ENCODE measurements around the gene RNF144A.

DNA sequence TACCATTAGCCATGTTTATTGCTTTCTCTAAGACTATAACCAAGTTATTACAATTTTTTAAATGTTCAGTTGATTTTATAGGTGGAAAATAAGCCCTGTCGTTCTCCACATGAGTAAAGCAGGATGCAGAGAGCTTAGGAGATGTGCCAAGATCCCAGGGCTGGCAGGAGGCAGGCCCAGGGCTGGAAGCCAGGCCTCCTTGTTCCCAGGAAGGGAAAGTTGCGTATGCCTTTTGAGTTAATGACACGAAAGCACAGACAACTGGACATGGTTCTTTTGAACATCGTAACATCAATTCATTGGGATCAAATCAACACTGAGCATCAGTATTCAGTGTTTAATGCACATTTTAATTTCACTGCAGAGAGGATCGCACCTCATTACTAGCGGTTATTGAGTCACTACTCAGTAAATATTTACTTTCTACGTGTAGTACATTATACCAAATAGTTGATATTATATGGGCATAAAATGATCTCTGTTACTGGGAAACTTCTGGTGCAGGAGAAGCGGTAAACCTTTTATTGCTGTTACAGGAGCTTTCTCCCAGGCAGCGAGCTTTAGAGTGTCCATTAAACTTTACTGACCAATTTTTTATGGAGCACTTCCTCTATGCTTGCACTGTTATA lies 60.0 kb downstream of the RNF144A start:
- TF ChIP-seq POLR2AphosphoS5 (IDR thresholded peaks at IDR 0.05; ENCODE audit: low read depth, low read length) (no peak), SP1 (IDR thresholded peaks at IDR 0.05; ENCODE audit: low read depth) (no peak), EGR1 (IDR thresholded peaks at IDR 0.05; ENCODE audit: low read depth) (no peak)
- TF ChIP-seq, protein P1, sequence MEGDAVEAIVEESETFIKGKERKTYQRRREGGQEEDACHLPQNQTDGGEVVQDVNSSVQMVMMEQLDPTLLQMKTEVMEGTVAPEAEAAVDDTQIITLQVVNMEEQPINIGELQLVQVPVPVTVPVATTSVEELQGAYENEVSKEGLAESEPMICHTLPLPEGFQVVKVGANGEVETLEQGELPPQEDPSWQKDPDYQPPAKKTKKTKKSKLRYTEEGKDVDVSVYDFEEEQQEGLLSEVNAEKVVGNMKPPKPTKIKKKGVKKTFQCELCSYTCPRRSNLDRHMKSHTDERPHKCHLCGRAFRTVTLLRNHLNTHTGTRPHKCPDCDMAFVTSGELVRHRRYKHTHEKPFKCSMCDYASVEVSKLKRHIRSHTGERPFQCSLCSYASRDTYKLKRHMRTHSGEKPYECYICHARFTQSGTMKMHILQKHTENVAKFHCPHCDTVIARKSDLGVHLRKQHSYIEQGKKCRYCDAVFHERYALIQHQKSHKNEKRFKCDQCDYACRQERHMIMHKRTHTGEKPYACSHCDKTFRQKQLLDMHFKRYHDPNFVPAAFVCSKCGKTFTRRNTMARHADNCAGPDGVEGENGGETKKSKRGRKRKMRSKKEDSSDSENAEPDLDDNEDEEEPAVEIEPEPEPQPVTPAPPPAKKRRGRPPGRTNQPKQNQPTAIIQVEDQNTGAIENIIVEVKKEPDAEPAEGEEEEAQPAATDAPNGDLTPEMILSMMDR (IDR thresholded peaks at IDR 0.05 in 2 of 3, conservative IDR thresholded peaks at IDR 0.05 in 1 of 3; ENCODE audit: borderline replicate concordance in 1 of 3, insufficient read depth in 1 of 3, low read depth in 2 of 3, low read length in 2 of 3) = no peak

All from HCT116 (cell line).